Measurements from ENCODE around the gene CIRBP. TPM values are rescaled to one million over a fixed set of nuclear protein-coding genes. Genes with fewer than 3 reads are reported as not detected.

CIRBP gene
- total and polyA plus RNA-seq, 2 of the 13 experiments (the other 11 are each of a cell fraction or from before 2014, with no cell fraction given): 133 to 140 TPM

DNA sequence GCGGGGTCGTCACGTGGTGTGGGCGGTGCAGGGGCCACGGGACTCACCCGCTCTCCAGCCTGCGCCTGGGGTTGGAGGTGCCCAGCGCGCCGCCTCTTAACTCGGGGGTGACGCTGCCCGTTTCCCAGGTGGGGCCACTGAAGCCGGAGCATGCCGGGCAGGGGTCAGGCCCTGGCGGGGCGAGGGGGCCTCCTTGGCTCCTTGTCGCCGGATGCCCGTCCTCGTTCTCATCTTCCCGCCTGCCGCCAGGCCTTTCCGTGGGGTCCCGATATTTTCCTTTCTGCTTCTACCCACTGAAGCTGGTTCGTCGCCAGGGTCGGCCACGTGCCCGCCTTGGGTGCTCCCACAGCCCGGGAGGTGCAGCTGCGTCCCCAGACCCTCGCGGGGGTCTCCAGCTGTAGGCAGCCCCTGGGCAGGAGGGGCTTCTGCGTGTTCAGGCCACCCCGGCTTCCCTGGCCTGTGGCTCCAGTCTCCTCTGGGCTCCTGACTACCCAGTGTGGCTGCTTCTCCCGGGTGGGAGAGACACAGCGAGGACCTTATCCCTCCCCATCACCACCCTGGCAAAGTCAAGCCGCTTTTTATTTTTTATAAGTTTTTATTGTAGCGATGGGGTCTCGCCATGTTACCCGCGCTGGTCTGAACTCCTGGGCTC is 7.0 kb downstream of the CIRBP start:
- H2AFZ ChIP-seq (ENCODE audit: low read length): no peak overlapping the region
- H3K27ac ChIP-seq (ENCODE audit: extremely low read length, insufficient read depth, low read length): peak overlapping the region; percentile 100
- intact Hi-C loops (cut with micrococcal nuclease; ENCODE audit: unreplicated experiment): no loop called here
- H4K20me1 ChIP-seq (ENCODE audit: insufficient read depth, low read length): peaks cover 20% of the 10 kb centered on the region
- peaks cover 20% of the 10 kb centered on the region for H3K79me2 ChIP-seq (ENCODE audit: insufficient read depth, low read length)
- peaks cover 51% of the 10 kb centered on the region for H3K4me1 ChIP-seq (ENCODE audit: insufficient read depth, low read length)
- 46% methylated on average over 22 of the region's 43 CpGs for WGBS (ENCODE audit: low lambda C conversion rate)
- no peak for FAIRE-seq
- POLR2A ChIA-PET: interaction anchor here (1.5 kb wide), 2 partner anchors 31 to 97 kb away, joined by 12 to 25 read pairs; no protein-coding TSS in a partner anchor
- BruUV-seq (replicated peaks): no TSS peak
- no peak for DNase-seq (ENCODE audit: low spot score)
- CTCF ChIA-PET (ENCODE audit: low intra/inter-chr PET ratio, low total read pairs): no interaction called here
- H3K27me3 ChIP-seq (ENCODE audit: control insufficient read depth in 1 of 2, insufficient read depth in 2 of 2, low read length in 2 of 2): no peaks in the 10 kb centered on the region
- no peaks in the 10 kb centered on the region for H3K9me3 ChIP-seq (ENCODE audit: low read length)
- H3K4me2 ChIP-seq (ENCODE audit: low read depth, low read length): peak overlapping the region; percentile 79
- peak overlapping the region; percentile 57 to 85 (median 73) for H3K4me3 ChIP-seq (replicated peaks in 1 of 3; ENCODE audit: insufficient read depth in 1 of 3, low read depth in 2 of 3, low read length in 3 of 3)
- H3K9ac ChIP-seq (ENCODE audit: insufficient read depth, low read depth, low read length): peak overlapping the region; percentile 95
- in situ Hi-C loops (cut with HindIII; ENCODE audit: extremely low pct_ligation_motif_present, low pct_unique_long_range_greater_than_20kb): loop anchor here (5.0 kb wide), 1 partner anchor 34 kb away; the partner anchor contains the start of gene ATP5F1D
- peaks cover 20 to 49% of the 10 kb centered on the region in 2 experiments for H3K36me3 ChIP-seq (replicated peaks in 1 of 2; ENCODE audit: control insufficient read depth in 1 of 2, insufficient read depth in 2 of 2, low read length in 2 of 2)
- peak; percentile 63 for ATAC-seq
- TF ChIP-seq ZNF7 (CRISPR knock-in tag; IDR thresholded peaks at IDR 0.05) (no peak), SRSF4 (IDR thresholded peaks at IDR 0.05; ENCODE audit: low read depth, low read length, poor library complexity, severe bottlenecking) (no peak), ZNF101 (CRISPR knock-in tag; IDR thresholded peaks at IDR 0.05; ENCODE audit: borderline replicate concordance, low read depth) (no peak), KDM5A (IDR thresholded peaks at IDR 0.05; ENCODE audit: borderline replicate concordance, low read length) (peak; percentile 3; the same call in 1 of the 2 replicates), KDM4B (CRISPR knock-in tag; IDR thresholded peaks at IDR 0.05) (no peak), ZNF879 (CRISPR knock-in tag; IDR thresholded peaks at IDR 0.05) (no peak), ZNF660 (CRISPR knock-in tag; IDR thresholded peaks at IDR 0.05; ENCODE audit: borderline replicate concordance, low read depth) (no peak), ERF (CRISPR knock-in tag; IDR thresholded peaks at IDR 0.05) (peak; percentile 15; the same call in 1 of the 2 replicates)
- TF ChIP-seq, protein P1, sequence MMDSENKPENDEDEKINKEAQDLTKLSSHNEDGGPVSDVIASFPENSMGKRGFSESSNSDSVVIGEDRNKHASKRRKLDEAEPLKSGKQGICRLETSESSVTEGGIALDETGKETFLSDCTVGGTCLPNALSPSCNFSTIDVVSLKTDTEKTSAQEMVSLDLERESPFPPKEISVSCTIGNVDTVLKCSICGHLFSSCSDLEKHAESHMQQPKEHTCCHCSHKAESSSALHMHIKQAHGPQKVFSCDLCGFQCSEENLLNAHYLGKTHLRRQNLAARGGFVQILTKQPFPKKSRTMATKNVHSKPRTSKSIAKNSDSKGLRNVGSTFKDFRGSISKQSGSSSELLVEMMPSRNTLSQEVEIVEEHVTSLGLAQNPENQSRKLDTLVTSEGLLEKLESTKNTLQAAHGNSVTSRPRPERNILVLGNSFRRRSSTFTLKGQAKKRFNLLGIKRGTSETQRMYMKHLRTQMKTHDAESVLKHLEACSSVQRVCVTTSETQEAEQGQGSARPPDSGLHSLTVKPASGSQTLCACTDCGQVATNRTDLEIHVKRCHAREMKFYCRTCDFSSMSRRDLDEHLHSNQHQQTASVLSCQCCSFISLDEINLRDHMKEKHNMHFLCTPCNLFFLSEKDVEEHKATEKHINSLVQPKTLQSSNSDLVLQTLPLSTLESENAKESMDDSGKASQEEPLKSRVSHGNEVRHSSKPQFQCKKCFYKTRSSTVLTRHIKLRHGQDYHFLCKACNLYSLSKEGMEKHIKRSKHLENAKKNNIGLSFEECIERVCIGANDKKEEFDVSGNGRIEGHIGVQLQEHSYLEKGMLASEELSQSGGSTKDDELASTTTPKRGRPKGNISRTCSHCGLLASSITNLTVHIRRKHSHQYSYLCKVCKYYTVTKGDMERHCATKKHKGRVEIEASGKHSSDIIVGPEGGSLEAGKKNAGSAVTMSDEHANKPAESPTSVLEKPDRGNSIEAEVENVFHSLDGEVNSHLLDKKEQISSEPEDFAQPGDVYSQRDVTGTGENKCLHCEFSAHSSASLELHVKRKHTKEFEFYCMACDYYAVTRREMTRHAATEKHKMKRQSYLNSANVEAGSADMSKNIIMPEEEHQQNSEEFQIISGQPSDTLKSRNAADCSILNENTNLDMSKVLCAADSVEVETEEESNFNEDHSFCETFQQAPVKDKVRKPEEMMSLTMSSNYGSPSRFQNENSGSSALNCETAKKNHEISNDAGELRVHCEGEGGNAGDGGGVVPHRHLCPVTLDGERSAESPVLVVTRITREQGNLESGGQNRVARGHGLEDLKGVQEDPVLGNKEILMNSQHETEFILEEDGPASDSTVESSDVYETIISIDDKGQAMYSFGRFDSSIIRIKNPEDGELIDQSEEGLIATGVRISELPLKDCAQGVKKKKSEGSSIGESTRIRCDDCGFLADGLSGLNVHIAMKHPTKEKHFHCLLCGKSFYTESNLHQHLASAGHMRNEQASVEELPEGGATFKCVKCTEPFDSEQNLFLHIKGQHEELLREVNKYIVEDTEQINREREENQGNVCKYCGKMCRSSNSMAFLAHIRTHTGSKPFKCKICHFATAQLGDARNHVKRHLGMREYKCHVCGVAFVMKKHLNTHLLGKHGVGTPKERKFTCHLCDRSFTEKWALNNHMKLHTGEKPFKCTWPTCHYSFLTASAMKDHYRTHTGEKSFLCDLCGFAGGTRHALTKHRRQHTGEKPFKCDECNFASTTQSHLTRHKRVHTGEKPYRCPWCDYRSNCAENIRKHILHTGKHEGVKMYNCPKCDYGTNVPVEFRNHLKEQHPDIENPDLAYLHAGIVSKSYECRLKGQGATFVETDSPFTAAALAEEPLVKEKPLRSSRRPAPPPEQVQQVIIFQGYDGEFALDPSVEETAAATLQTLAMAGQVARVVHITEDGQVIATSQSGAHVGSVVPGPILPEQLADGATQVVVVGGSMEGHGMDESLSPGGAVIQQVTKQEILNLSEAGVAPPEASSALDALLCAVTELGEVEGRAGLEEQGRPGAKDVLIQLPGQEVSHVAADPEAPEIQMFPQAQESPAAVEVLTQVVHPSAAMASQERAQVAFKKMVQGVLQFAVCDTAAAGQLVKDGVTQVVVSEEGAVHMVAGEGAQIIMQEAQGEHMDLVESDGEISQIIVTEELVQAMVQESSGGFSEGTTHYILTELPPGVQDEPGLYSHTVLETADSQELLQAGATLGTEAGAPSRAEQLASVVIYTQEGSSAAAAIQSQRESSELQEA (CRISPR knock-in tag; IDR thresholded peaks at IDR 0.05; ENCODE audit: not compliant biosample characterization): peak; percentile 10
- TF ChIP-seq, protein P2, sequence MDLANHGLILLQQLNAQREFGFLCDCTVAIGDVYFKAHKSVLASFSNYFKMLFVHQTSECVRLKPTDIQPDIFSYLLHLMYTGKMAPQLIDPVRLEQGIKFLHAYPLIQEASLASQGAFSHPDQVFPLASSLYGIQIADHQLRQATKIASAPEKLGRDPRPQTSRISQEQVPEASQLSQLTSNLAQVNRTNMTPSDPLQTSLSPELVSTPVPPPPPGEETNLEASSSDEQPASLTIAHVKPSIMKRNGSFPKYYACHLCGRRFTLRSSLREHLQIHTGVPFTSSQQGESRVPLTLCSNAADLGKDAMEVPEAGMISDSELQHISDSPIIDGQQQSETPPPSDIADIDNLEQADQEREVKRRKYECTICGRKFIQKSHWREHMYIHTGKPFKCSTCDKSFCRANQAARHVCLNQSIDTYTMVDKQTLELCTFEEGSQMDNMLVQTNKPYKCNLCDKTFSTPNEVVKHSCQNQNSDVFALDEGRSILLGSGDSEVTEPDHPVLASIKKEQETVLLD (CRISPR knock-in tag; IDR thresholded peaks at IDR 0.05; ENCODE audit: low read depth): no peak
- TF ChIP-seq, protein P3, sequence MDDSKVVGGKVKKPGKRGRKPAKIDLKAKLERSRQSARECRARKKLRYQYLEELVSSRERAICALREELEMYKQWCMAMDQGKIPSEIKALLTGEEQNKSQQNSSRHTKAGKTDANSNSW (CRISPR knock-in tag; IDR thresholded peaks at IDR 0.05; ENCODE audit: borderline replicate concordance): no peak

Data from HepG2 (cell line).